Pulmonary artery endothelial cell (primary cell): ENCODE results near the gene COMT. TPM values are rescaled to one million over a fixed set of nuclear protein-coding genes. Genes with fewer than 3 reads are reported as not detected.
"Not testable (repeated sequence)": the region's sequence is repeated elsewhere in the genome, so short reads cannot be mapped to it uniquely, and the experiment has no call there.

Experiments used
- DNase-seq: peaks from one replicate; pipeline ENCODE4 v3.0.0-alpha.2; 2011; ENCODE audit warnings: low read depth, low spot score
- total RNA-seq: library from RNA; depleted of rRNA; stranded (reverse); fragments of >200 nt; gene quantifications from 2 replicates; pipeline ENCODE4 v1.2.3, GENCODE V29; 2014

Gene COMT
- 254 and 326 TPM in 2 replicates for total RNA-seq

- no peak for DNase-seq
Measured at GRCh38 chr22:19941365-19942082, at the start of gene COMT, which contains the start of gene TXNRD2. TSS of gene COMT (plus strand) at chr22:19941772. CDS start at chr22:19962527, 20,755 bp downstream. TSS of gene TXNRD2 (minus strand) at chr22:19941818. CDS start at chr22:19941803, 15 bp downstream.

DNA sequence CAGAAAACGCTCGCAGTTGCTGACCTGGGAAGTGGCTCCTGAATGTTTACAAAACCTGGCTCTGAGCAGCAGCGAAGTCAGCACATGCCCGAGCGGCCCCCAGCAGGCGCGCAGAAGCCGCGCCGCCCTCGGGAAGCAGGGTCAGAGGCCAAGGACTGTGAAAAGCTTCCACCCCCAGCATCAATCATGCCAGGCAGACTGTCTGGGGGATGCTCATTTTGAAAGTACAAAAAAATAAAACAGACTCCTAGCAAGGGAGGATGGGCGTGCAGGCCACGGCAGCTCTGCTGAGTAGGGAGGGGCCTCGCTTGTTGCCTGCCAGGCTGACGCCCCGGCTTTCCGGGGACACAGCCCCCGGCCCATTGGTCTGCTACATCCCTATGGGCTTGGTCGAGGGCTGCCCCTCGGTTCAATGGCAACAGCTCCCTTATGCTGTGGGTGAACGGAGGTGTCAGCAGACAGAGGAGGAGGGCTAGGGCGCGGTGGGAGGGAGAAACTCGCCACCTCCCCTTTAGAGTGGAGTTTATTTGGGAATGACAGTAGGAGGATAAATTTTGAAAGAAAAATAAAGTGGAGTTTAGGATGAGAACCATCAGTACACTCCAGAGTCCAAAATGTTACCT is 49.2 kb upstream of the COMT start:
- no peak for DNase-seq

DNA sequence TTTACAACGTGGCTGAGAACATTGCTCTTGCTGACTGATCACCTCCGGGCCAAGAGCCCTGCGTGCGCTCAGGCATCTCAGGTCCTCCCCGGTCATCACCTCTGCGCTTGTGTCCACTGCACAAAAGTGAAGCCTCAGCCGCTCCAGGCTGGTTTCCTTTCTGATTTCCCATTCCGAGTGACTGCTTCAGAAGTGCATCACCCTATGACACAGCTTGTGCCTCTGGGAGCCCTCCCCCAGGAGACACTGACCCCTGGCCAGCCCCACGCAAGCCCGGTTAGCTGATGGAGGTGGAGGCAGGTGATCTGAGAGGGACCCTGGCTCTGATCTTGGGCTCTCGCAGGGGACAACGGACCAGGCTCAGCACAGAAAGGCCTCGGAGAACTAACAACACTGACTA is 48.6 kb upstream of the COMT start:
- no peak for DNase-seq

GRCh38 chr22:19893363-19893762 is 48.2 kb upstream of the COMT start:
- no peak for DNase-seq

DNA sequence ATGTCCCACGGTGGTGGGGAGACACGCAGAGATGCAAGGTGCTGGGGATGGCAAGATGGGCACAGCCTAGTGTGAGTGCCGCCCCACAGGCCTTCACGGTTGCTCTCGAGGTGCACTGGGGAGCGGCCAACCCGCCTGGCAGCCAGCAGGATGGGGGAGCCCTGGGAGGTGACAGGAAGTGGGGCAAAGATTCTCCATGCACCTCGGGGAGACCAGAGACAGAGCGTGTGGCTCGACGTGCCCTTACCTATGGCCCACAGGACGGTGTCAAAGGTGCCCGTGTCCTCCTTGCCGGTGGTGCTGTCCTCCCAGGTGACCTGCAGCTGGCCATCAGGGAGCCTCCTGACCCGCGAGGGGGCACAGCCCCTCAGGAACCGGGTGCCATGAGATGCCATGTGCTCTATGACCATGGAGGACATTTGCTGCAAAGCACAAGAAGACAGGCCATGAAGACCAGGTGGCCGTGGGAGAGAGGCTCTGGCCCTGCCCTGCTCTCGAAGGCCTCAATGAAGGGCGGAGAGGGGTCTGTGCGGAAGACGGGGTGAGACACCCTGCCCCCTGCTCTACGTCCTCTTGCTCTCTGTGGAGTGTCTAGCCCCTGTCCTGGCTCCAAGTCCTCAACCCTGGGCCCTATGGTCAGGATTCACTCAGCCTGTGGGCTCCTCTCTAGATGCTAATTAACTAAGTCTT is 46.3 kb upstream of the COMT start:
- DNase-seq, result no peak

- no peak for DNase-seq
Measured at GRCh38 chr22:19896665-19897355, 44.8 kb upstream of the COMT start.

DNA sequence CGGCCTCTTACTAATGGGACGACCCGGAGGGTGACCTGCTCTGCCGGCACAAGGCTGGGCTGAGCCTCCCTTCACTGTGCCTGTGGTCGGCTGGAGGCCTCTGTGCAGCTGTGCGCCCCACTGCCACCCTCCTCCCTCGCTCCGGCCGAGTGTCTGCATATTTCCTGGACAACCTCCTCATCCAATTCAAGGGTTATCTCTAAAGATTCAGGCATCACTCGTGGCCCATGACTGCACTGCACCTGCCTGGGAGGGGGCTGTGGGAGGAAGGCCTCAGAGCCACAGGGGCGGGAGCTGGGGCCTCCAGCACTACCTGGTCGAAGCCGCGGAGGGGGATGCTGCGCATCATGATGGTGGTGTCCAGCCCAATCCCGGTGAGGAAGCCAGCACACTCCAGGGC is 43.8 kb upstream of the COMT start:
- DNase-seq, result no peak

GRCh38 chr22:19898145-19898544 is 43.4 kb upstream of the COMT start:
- DNase-seq, result no peak

GRCh38 chr22:19898831-19899567 is 42.6 kb upstream of the COMT start:
- no peak for DNase-seq

DNA sequence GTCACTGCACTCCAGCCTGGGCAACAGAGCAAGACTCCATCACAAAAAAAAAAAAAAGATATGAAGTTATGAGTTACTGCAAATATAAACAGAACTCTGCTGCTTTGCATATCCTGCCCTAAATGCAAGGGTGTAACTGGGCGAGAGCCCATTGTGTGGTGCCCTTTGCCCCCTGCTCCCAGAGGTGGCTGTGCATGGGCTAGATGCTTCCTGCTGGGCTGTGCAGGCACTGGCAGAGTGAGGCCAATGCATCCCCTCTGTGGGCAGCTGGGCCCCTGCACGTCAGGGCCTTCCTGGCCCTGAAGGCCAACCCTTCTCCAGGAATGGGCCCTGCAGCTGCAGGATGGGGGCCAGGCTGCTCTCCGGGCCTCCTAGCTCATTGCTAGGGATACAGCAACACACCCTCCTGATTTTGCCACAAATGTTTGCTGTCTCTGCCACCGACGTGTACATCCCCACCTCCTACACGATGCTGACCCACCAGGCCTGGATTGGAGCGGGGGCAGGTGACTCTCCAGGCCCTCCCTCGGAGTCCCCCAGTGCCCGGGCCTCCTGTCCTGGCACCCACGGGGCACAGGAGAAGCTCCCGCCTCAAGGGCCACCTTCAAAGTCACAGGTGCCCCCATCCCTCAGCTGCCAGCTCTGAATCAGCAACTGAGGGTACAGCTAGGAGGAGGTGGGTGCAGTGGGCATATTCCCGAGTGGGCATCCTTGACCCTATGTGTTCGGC is 40.7 kb upstream of the COMT start:
- DNase-seq, result no peak

DNA sequence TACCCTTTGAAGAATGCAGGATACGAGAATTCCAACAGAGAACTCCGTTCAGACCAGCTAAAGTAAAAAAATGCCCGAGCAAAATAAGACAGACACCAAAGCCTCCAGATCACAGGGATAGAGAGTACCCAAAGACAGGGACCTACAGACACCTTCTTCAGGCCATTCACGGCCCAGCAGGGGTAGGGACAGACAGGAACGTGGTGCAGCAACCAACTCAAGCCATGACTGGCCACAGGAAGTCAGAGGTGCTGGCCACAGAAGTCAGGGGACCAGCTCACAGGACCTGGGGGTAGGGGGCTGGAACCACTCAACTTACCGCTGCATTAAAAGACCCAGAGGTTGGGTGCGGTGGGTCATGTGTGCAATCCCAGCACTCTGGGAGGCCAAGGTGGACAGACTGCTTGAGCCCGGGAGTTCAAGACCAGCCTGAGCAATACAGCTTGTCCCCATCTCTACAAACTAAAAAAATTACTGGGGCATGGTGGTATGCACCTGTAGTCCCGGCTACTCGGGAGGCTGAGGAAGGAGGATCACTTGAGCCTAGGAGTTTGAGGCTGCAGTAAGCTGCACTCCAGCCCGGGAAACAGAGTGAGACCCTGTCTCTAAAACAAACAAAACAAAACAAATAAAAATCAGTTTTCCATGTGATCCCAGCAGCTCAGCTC is 39.9 kb upstream of the COMT start:
- no peak for DNase-seq

GRCh38 chr22:19902245-19902715 is 39.3 kb upstream of the COMT start:
- DNase-seq, result no peak

- DNase-seq, result no peak
Measured at GRCh38 chr22:19903031-19903430, 38.5 kb upstream of the COMT start.

- no peak for DNase-seq
Measured at GRCh38 chr22:19903513-19903912, 38.1 kb upstream of the COMT start.

- DNase-seq, result no peak
Measured at GRCh38 chr22:19904174-19904856, 37.3 kb upstream of the COMT start.

DNA sequence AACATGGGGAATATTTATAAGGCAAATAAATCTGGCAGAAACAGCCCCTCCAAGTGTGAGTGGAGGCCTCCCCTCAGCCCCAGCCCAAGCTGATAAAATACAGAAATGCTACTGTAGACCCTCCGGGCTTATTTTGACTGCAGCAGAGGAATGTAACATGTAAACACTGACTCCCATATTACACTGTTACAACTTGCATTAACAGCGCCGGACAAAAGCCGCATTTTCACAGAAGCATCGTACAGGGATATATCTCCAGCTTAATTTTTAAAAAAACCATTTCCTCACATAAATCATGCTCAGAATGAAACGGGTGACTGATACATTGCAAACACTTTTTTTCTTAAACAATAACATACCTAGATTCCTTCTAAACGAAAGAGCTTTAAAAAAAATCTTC is 36.6 kb upstream of the COMT start:
- no peak for DNase-seq

DNA sequence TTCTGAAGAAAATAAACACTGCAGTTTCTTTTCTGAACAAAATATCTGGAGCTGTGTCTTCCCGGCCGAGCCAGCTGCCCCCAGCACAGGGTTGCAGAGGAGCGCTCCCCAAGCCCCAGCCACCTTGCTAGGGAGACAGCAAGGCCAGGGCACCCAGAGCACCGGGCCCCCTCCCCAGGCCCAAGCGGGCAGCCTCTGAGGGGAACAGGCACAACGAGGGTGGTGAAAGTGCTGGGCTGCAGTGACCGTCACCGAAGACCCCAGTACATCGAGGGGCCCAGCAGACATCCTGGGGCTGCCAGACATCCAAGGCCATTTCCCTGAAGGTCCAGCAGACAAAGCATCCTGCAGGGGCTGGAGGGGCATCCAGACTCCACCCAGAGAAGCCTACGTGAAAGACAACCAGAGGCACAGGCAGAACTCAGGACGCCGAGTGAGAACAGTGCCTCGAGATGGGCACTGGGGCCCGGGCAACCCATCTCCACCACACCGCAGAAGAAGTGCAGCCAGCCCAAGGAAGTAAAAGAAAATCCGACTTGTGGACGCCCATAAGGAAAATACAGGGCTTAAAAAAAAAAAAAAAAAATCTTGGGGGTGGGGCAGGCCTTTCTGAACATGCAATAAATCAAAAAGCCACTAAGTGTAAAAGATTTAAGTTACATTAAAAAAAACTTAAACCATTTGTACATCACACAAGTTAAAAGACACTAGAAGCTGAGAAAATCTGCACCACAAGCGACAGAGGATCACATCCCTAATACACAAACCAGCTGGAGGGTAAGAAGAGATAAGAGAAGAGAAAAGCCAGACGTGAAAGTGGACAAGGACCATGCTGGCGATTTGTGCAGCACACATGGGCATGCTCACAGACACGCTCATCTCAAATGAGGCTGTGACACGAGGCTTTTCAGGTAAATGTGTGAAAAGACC is 36.0 kb upstream of the COMT start:
- DNase-seq, result no peak

- DNase-seq, result not testable (repeated sequence)
Measured at GRCh38 chr22:19906864-19907263, 34.7 kb upstream of the COMT start.
